Measurements from ENCODE around the gene NCOA1.

Gene NCOA1

GRCh38 chr2:24454294-24454693, 36.8 kb upstream of the NCOA1 start:
- H2AFZ ChIP-seq (ENCODE audit: low read depth, low read length) = no peak overlapping the region
- H3K27me3 ChIP-seq (ENCODE audit: insufficient read depth, low read length, poor library complexity) = no peaks in the 10 kb centered on the region
- DNase-seq (no peak), ATAC-seq (ENCODE audit: insufficient read depth, low read depth) (no peak)
- H3K4me2 ChIP-seq (ENCODE audit: insufficient read depth, low read length) = no peak overlapping the region
- H3K4me1 ChIP-seq (ENCODE audit: insufficient read depth, low read length) = no peaks in the 10 kb centered on the region
- H3K9ac ChIP-seq (ENCODE audit: low read depth, low read length) = no peak overlapping the region
- TF ChIP-seq CTCF (IDR thresholded peaks at IDR 0.05; ENCODE audit: borderline replicate concordance, extremely low read depth, low read length, poor library complexity, severe bottlenecking) (no peak), EZH2 (IDR thresholded peaks at IDR 0.05; ENCODE audit: borderline replicate concordance, low read depth, low read length, severe bottlenecking) (no peak)
- no peak overlapping the region for H3K4me3 ChIP-seq (ENCODE audit: low read depth in 1 of 2, low read length in 2 of 2)
- no peaks in the 10 kb centered on the region for H4K20me1 ChIP-seq (ENCODE audit: insufficient read depth, low read length)
- H3K79me2 ChIP-seq (ENCODE audit: insufficient read depth, low read length) = no peaks in the 10 kb centered on the region
- H3K27ac ChIP-seq (ENCODE audit: low read length) = no peak overlapping the region
- no peaks in the 10 kb centered on the region for H3K36me3 ChIP-seq (ENCODE audit: insufficient read depth, low read length)
- H3K9me3 ChIP-seq (ENCODE audit: insufficient read depth, low read length, severe bottlenecking) = peaks cover 6% of the 10 kb centered on the region

GRCh38 chr2:24456599-24457556, 34.2 kb upstream of the NCOA1 start:
- Histone ChIP-seq H4K20me1 (ENCODE audit: insufficient read depth, low read length) (no peaks in the 10 kb centered on the region), H3K4me2 (ENCODE audit: insufficient read depth, low read length) (no peak overlapping the region), H3K4me3 (ENCODE audit: low read depth in 1 of 2, low read length in 2 of 2) (no peak overlapping the region), H3K79me2 (ENCODE audit: insufficient read depth, low read length) (no peaks in the 10 kb centered on the region), H3K9me3 (ENCODE audit: insufficient read depth, low read length, severe bottlenecking) (no peaks in the 10 kb centered on the region), H3K36me3 (ENCODE audit: insufficient read depth, low read length) (no peaks in the 10 kb centered on the region), H3K27me3 (ENCODE audit: insufficient read depth, low read length, poor library complexity) (no peaks in the 10 kb centered on the region), H3K4me1 (ENCODE audit: insufficient read depth, low read length) (peaks cover 5% of the 10 kb centered on the region; the same call in 1 of the 2 replicates), H2AFZ (ENCODE audit: low read depth, low read length) (no peak overlapping the region), H3K9ac (ENCODE audit: low read depth, low read length) (no peak overlapping the region), H3K27ac (ENCODE audit: low read length) (no peak overlapping the region)
- TF ChIP-seq EZH2 (IDR thresholded peaks at IDR 0.05; ENCODE audit: borderline replicate concordance, low read depth, low read length, severe bottlenecking) (no peak), CTCF (IDR thresholded peaks at IDR 0.05; ENCODE audit: borderline replicate concordance, extremely low read depth, low read length, poor library complexity, severe bottlenecking) (no peak)
- no peak for DNase-seq
- ATAC-seq (ENCODE audit: insufficient read depth, low read depth) = no peak

GRCh38 chr2:24457696-24458386, 33.2 kb upstream of the NCOA1 start:
- H3K4me1 ChIP-seq (ENCODE audit: insufficient read depth, low read length) = peaks cover 7% of the 10 kb centered on the region; the same call in 1 of the 2 replicates
- H3K9ac ChIP-seq (ENCODE audit: low read depth, low read length) = no peak overlapping the region
- H3K27ac ChIP-seq (ENCODE audit: low read length) = no peak overlapping the region
- H3K4me3 ChIP-seq (ENCODE audit: low read depth in 1 of 2, low read length in 2 of 2) = no peak overlapping the region
- no peak overlapping the region for H2AFZ ChIP-seq (ENCODE audit: low read depth, low read length)
- ATAC-seq (ENCODE audit: insufficient read depth, low read depth) (no peak), DNase-seq (no peak)
- no peak for TF ChIP-seq CTCF (IDR thresholded peaks at IDR 0.05; ENCODE audit: borderline replicate concordance, extremely low read depth, low read length, poor library complexity, severe bottlenecking)
- TF ChIP-seq EZH2 (IDR thresholded peaks at IDR 0.05; ENCODE audit: borderline replicate concordance, low read depth, low read length, severe bottlenecking) = no peak
- H3K9me3 ChIP-seq (ENCODE audit: insufficient read depth, low read length, severe bottlenecking) = no peaks in the 10 kb centered on the region
- H3K36me3 ChIP-seq (ENCODE audit: insufficient read depth, low read length) = no peaks in the 10 kb centered on the region
- H3K79me2 ChIP-seq (ENCODE audit: insufficient read depth, low read length) = no peaks in the 10 kb centered on the region
- no peaks in the 10 kb centered on the region for H3K27me3 ChIP-seq (ENCODE audit: insufficient read depth, low read length, poor library complexity)
- no peaks in the 10 kb centered on the region for H4K20me1 ChIP-seq (ENCODE audit: insufficient read depth, low read length)
- no peak overlapping the region for H3K4me2 ChIP-seq (ENCODE audit: insufficient read depth, low read length)
